Fibroblast of villous mesenchyme (primary cell): ENCODE measurements around the gene TNIP1. TPM values are rescaled to one million over a fixed set of nuclear protein-coding genes. Genes with fewer than 3 reads are reported as not detected.
A peak's percentile ranks its signal among the peaks of the same experiment; 100 is the strongest.

ENCODE experiments used
- DNase-seq: peaks from one replicate; pipeline ENCODE4 v3.0.0-alpha.2; 2010; ENCODE audit warnings: low read depth
- H3K4me3 ChIP-seq: 2 replicates; pipeline ENCODE4 v1.5.1; 2011; ENCODE audit warnings: low read depth, mild to moderate bottlenecking, low read length
- CTCF ChIP-seq: IDR thresholded peaks from 2 replicates; pipeline ENCODE4 v1.5.1; 2012; ENCODE audit warnings: low read depth, mild to moderate bottlenecking, low read length; ENCODE audit not compliant: insufficient read depth
- total RNA-seq: library from RNA; depleted of rRNA; stranded (reverse); fragments of >200 nt; gene quantifications from 2 replicates; pipeline ENCODE4 v1.2.3, GENCODE V29; 2012

The TNIP1 gene
- total RNA-seq, 1 donor = 108 TPM

- DNase-seq = peak; percentile 24
- H3K4me3 ChIP-seq = no peak overlapping the region
- peak; percentile 98 for TF ChIP-seq CTCF
These were observed 32.9 kb downstream of the TNIP1 start for GRCh38 chr5:151047814-151048425.

GRCh38 chr5:151042453-151043093 lies 38.3 kb downstream of the TNIP1 start:
- no peak for DNase-seq
- TF ChIP-seq CTCF = no peak
- no peak overlapping the region for H3K4me3 ChIP-seq

- no peak overlapping the region for H3K4me3 ChIP-seq
- no peak for DNase-seq
- no peak for TF ChIP-seq CTCF
These were observed 39.1 kb downstream of the TNIP1 start for GRCh38 chr5:151041577-151042268.

- peak; percentile 75 for DNase-seq
- no peak overlapping the region for H3K4me3 ChIP-seq
- peak; percentile 16 for TF ChIP-seq CTCF
These were observed 40.6 kb downstream of the TNIP1 start for GRCh38 chr5:151040211-151040747.

GRCh38 chr5:151039665-151040064 lies 41.2 kb downstream of the TNIP1 start:
- H3K4me3 ChIP-seq = no peak overlapping the region
- no peak for TF ChIP-seq CTCF
- no peak for DNase-seq

- H3K4me3 ChIP-seq = no peak overlapping the region
- no peak for TF ChIP-seq CTCF
- DNase-seq = no peak
These were observed 42.0 kb downstream of the TNIP1 start for GRCh38 chr5:151038801-151039238.
